ENCODE data around the gene NAA50.

GRCh38 chr3:113730550-113730949 is 15.5 kb downstream of the NAA50 start:
- TF ChIP-seq EZH2 (optimal IDR thresholded peaks at IDR 0.05; ENCODE audit: low read depth, low read length) (no peak), CTCF (IDR thresholded peaks at IDR 0.05; ENCODE audit: low read length) (no peak)

Data from MM.1S (cell line).